IPS-NIHi7 (cell line): ENCODE results near the gene CHERP.
"Not testable (repeated sequence)": the region's sequence is repeated elsewhere in the genome, so short reads cannot be mapped to it uniquely, and the experiment has no call there.

Experiments
- DNase-seq: peaks from one replicate; pipeline ENCODE4 v3.0.0; 2012; ENCODE audit warnings: mixed read lengths; ENCODE audit errors: extremely low spot score

CHERP gene

GRCh38 chr19:16476401-16476800 lies 65.8 kb downstream of the CHERP start:
- DNase-seq, result no peak

- DNase-seq, result no peak
These were observed 68.3 kb downstream of the CHERP start for GRCh38 chr19:16473875-16474392.

- DNase-seq, result no peak
These were observed 69.2 kb downstream of the CHERP start for GRCh38 chr19:16472992-16473391.

GRCh38 chr19:16472559-16472899 lies 69.7 kb downstream of the CHERP start:
- DNase-seq, result not testable (repeated sequence)

- no peak for DNase-seq
These were observed 71.1 kb downstream of the CHERP start for GRCh38 chr19:16470911-16471811.

GRCh38 chr19:16470541-16470910 lies 71.7 kb downstream of the CHERP start:
- DNase-seq, result no peak
